Activated naive CD4-positive, alpha-beta T cell treated with anti-CD3 and anti-CD28 coated beads, Interleukin-2, amount 50 U/mL, for 24 hours (primary cell): Measurements from ENCODE around the gene FA2H.

Experiments
- H3K27ac Mint-ChIP-seq: one replicate; pipeline ENCODE4 v1.8.0; 2021; ENCODE audit warnings: mild to moderate bottlenecking, mixed read lengths
- H3K27me3 Mint-ChIP-seq: one replicate; pipeline ENCODE4 v1.8.0; 2021; ENCODE audit warnings: mixed read lengths
- H3K36me3 Mint-ChIP-seq: one replicate; pipeline ENCODE4 v1.8.0; 2021; ENCODE audit warnings: mixed read lengths
- H3K4me1 Mint-ChIP-seq: one replicate; pipeline ENCODE4 v1.8.0; 2021; ENCODE audit warnings: mixed read lengths
- H3K4me3 Mint-ChIP-seq: one replicate; pipeline ENCODE4 v1.8.0; 2021; ENCODE audit warnings: mild to moderate bottlenecking, mixed read lengths
- H3K9me3 Mint-ChIP-seq: one replicate; pipeline ENCODE4 v1.8.0; 2021; ENCODE audit warnings: mixed read lengths

Gene FA2H

DNA sequence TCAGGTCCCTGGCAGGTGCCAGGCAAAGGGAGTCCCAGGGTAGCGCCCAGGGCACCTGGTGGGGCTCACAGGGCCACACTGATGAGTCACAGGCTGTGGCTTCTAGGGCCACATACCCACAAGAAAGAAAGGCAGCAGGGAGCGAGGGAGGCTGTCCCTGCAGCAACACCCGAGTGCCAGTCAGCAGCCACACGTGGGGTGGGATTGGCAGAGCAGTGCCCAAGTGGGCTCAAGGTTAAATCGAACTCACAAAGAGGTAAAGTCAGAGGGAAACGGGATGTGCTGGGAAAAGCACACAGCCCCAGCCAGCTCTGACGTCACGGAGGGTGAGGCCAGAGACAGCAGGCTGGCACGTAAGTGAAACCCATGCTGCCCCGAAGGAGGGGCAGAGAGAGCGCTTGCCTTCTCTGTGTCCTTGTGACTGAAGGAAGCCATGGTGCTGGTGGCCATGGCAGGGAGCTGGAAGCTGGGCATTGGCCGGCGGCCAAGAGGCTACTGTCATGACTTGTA is 33.8 kb downstream of the FA2H start:
- Mint-ChIP-seq H3K27ac (no peak overlapping the region), H3K9me3 (no peaks in the 10 kb centered on the region), H3K27me3 (no peaks in the 10 kb centered on the region), H3K36me3 (no peaks in the 10 kb centered on the region), H3K4me3 (no peak overlapping the region), H3K4me1 (no peaks in the 10 kb centered on the region)

DNA sequence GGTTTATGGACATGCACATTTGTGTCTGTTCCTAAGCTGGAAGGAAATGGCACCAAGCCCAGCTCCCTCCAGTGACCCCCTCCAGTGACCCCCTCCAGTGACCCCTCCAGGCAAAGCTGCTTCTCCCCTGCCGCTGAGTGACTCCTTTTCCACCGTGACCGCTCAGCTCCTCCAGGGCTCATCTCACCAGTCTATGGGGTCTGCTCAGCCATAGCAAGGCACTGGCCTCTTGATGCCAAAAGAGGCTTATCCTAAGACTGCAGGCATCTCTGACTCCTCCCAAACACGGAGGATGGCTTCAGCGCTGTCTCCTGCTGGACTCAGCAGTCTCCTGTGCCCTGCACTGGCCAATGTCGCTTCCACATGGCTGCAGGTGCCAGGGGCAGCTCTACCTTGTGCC is 35.3 kb downstream of the FA2H start:
- no peaks in the 10 kb centered on the region for H3K4me1 Mint-ChIP-seq
- no peak overlapping the region for H3K4me3 Mint-ChIP-seq
- H3K9me3 Mint-ChIP-seq, result no peaks in the 10 kb centered on the region
- no peaks in the 10 kb centered on the region for H3K36me3 Mint-ChIP-seq
- H3K27me3 Mint-ChIP-seq, result no peaks in the 10 kb centered on the region
- no peak overlapping the region for H3K27ac Mint-ChIP-seq

DNA sequence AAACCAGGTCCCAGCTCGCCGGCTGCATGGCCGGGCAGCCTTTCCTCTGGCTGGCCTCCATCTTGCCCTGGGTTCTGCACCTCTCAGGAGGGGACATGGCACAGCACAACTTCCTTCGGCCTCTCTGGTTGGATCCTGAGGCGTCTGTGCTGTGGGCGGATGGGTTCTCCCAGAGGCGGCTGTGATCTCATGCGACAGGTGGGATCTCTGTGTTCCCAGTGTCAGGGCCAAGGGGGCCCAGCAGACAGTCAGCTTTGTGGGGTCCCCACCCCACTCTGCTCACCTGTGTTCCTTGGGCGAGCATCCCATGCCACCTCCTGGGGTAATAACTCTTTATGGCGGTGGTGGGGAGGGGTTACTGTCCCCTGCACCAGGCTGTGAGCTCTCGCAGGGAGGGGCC is 35.8 kb downstream of the FA2H start:
- no peak overlapping the region for H3K27ac Mint-ChIP-seq

DNA sequence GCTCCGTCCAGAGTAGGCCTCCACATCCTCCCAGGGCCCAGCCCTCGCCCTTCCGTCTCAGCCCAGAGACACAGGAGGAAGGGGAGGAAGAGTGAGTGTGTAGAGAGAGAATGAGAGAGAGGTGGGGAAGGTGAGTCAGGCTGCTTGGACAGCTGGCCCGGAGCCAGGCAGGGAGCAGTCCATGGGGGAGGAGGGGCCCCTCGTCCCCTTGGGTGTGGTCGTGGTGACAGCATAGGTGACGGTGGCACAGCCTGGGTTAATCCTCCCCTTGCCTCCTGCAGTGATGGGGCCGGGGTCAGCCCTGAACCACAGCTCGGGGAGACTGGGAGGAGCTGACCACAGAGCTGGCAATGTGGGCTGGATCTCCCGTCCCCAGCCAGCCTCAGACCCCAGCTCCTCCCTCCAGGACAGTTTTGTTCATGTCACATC is 36.5 kb downstream of the FA2H start:
- H3K36me3 Mint-ChIP-seq, result no peaks in the 10 kb centered on the region
- no peaks in the 10 kb centered on the region for H3K9me3 Mint-ChIP-seq
- no peaks in the 10 kb centered on the region for H3K4me1 Mint-ChIP-seq
- H3K27me3 Mint-ChIP-seq, result no peaks in the 10 kb centered on the region
- no peak overlapping the region for H3K27ac Mint-ChIP-seq
- H3K4me3 Mint-ChIP-seq, result no peak overlapping the region

More for the DNA sequence above, 35.8 kb downstream of the FA2H start:
- H3K4me1 Mint-ChIP-seq, result no peaks in the 10 kb centered on the region
- no peaks in the 10 kb centered on the region for H3K36me3 Mint-ChIP-seq
- H3K27me3 Mint-ChIP-seq, result no peaks in the 10 kb centered on the region
- H3K9me3 Mint-ChIP-seq, result no peaks in the 10 kb centered on the region
- no peak overlapping the region for H3K4me3 Mint-ChIP-seq

DNA sequence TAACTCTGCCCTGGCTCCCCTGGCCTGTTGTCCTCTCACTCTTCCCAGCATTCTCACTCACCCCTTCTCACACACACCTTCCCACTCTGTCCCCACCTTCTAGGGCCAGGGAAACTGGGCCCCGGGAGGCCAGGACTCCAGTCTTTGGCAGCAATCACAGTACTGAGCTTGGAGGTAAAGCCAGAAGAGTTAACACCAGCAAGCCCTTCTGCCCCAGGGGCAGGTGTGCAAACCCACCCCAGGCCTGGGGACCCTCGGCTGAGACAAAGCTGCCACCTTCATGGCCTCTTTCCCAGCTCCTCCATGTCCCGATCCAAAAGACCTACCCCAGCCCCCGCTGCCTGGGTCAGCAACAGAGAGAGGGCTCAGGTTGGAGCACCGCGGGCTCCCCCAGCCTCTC is 37.1 kb downstream of the FA2H start:
- no peak overlapping the region for H3K4me3 Mint-ChIP-seq
- H3K36me3 Mint-ChIP-seq, result no peaks in the 10 kb centered on the region
- no peaks in the 10 kb centered on the region for H3K9me3 Mint-ChIP-seq
- H3K27me3 Mint-ChIP-seq, result no peaks in the 10 kb centered on the region
- H3K4me1 Mint-ChIP-seq, result no peaks in the 10 kb centered on the region
- no peak overlapping the region for H3K27ac Mint-ChIP-seq

DNA sequence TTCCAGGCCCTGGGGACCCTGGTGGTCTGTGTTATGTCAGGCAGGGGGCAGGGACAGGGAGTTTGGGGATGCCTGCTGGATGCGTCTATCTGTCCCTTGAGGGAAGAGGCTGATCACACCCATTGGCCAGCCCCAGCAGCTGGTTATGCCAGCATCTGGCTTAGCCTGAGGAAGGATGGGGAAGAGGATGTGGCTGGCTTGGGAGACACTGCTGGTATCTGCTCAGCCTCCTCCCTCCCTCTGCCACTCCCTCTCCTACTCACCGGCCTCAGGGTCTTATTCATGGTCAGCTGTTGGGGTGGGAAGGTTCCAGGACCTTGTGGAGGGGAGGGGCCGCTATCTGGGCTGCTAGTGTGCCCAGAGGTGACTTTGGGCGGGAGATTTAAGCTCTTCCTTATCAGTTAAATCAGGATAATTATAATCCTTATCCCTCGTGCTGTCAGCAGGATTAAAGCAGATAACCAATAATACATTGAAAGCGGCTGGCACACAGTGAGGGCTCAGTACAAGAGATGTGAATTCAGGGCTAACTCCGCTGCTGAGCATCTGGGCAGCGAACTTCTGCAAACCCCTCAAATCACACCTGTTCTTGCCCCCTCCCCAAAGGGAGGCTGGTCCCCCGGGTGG is 38.0 kb downstream of the FA2H start:
- H3K27ac Mint-ChIP-seq, result no peak overlapping the region
- H3K27me3 Mint-ChIP-seq, result no peaks in the 10 kb centered on the region
- H3K4me3 Mint-ChIP-seq, result no peak overlapping the region
- H3K36me3 Mint-ChIP-seq, result no peaks in the 10 kb centered on the region
- no peaks in the 10 kb centered on the region for H3K4me1 Mint-ChIP-seq
- H3K9me3 Mint-ChIP-seq, result no peaks in the 10 kb centered on the region

DNA sequence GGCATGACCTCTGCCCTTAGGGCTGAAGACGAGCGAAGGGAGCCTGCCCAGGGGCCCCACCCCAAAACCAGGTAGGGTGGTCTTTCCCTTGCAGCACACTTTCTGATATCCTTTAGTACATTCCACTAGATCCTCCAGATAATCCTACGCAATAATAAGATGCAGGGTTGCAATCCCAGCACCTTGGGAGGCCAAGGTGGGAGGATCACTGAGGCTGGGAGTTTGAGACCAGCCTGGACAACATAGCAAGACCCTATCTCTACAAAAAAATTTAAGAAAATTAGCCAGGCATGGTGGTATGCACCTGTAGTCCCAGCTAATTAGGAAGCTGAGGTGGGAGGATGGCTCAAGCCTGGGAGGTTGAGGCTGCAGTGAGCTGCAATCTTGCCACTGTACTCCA is 39.1 kb downstream of the FA2H start:
- Mint-ChIP-seq H3K27ac (no peak overlapping the region), H3K9me3 (no peaks in the 10 kb centered on the region), H3K4me1 (no peaks in the 10 kb centered on the region), H3K4me3 (no peak overlapping the region), H3K36me3 (no peaks in the 10 kb centered on the region), H3K27me3 (no peaks in the 10 kb centered on the region)

DNA sequence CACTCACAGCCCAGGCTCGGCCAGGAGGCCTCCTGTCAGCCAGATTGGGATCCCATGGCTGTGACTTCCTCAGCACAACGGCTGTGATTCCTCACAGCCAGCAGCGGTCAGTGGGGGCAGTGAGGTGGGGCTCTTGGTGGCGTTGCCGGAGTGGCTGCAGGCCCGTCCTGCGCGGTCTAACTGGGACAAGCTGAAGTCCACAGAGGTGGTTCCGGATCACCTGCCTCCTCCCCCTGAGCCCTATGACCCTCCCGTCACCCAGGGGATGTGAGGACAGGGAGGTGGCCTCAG is 39.5 kb downstream of the FA2H start:
- no peaks in the 10 kb centered on the region for H3K36me3 Mint-ChIP-seq
- peaks cover 4% of the 10 kb centered on the region for H3K4me1 Mint-ChIP-seq
- no peaks in the 10 kb centered on the region for H3K27me3 Mint-ChIP-seq
- H3K9me3 Mint-ChIP-seq, result no peaks in the 10 kb centered on the region
- peak overlapping the region; percentile 57 for H3K27ac Mint-ChIP-seq
- no peak overlapping the region for H3K4me3 Mint-ChIP-seq

DNA sequence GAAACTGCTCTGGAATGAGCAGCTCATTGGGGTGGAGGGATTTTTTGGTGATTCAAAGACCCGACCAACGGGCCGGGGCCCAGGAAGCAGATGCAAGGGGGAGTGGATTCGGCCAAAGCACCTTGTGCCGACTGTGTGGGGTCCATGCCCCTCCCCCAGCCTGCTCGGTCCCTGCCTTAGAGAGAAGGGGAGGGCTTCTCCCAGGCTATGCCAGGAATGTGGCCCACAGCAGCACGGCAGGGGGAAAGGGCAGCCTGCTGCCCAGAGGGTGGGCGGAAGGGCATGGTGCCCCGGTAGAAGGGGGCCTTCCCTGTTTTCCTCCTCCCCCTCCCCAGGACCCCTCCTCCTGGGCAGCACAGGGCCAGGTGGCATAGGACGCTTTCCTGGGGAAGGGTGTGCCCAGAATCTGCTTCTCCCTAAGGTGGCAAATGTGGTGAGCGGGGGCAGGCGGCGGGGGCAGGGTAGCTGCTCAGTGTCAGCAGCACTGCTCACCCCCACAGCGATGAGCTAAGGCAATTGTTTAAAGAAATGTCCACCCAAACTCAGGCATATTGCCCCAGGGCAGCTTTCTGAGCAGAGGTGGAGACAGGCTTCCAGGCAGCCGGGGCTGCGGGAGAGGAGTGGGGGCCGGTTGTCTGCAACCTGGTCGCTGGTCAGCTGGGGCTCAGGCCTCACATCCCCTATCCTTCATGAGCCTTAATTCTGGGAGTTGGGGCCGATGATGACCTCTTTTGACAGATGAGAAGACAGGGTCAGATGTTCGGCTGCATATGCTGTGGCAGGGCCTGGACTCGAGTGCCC is 40.1 kb downstream of the FA2H start:
- H3K4me1 Mint-ChIP-seq, result peaks cover 8% of the 10 kb centered on the region
- H3K4me3 Mint-ChIP-seq, result no peak overlapping the region
- H3K27me3 Mint-ChIP-seq, result no peaks in the 10 kb centered on the region
- H3K9me3 Mint-ChIP-seq, result no peaks in the 10 kb centered on the region
- H3K36me3 Mint-ChIP-seq, result no peaks in the 10 kb centered on the region
- H3K27ac Mint-ChIP-seq, result peak overlapping the region; percentile 74

DNA sequence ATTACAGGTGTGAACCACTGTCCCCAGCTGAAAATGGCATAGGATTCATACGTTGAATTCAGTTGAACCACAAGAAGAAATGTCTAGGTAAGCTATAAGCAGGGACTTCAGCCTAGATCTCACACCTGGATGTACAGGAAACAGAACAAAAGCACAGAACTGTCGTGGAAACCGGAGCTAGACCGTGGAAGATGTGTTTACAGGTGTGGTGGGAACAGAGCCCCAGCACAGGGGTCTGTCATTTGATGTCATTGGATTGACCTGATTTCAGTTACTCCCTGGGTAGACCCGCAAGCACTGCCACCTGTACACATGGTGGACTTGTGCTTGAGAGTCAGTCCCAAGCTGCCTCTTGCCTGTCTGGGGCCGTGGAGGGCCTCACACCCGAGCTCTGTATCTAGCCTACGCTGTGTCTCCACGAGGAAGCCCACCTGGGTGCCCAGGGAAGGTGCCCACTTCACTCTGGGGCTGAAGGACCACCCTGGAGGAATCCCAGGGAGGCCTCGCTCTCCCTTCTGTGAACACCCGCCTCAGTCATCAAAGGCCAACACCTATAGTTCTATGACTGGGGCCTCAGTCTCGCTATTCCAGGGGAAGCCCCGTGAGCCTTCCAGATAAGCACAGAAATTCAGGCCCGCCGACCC is 41.8 kb downstream of the FA2H start:
- Mint-ChIP-seq H3K4me3 (no peak overlapping the region), H3K36me3 (no peaks in the 10 kb centered on the region), H3K27ac (no peak overlapping the region), H3K4me1 (peaks cover 10% of the 10 kb centered on the region), H3K27me3 (no peaks in the 10 kb centered on the region), H3K9me3 (no peaks in the 10 kb centered on the region)

DNA sequence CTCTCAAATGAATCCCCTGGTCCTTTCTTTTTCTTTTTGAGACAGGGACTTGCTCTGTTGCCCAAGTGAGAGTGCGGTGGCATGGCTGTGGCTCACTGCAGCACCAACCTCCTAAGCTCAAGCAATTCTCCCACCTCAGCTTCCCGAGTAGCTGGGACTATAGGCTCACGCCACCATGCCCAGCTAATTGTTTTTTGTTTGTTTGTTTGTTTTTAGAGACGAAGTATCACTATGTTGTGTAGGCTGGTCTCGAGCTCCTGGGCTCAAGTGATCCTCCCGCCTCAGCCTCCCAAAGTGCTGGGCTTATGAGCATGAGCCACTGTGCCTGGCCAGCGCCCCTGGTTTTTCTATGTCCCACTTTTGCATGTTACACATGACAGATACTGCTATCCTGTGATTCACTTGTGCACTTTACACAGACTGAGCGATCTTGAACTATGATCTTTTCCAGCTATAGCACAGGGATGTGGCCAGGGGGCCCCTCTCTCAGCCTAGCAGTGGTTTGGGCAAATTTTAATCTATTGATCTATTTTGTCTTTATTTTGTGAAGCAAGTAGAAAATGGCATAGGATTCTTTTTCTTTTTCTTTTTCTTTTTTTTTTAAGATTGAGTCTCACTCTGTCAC is 42.7 kb downstream of the FA2H start:
- peaks cover 10% of the 10 kb centered on the region for H3K4me1 Mint-ChIP-seq
- H3K9me3 Mint-ChIP-seq, result no peaks in the 10 kb centered on the region
- H3K27me3 Mint-ChIP-seq, result no peaks in the 10 kb centered on the region
- no peak overlapping the region for H3K4me3 Mint-ChIP-seq
- no peaks in the 10 kb centered on the region for H3K36me3 Mint-ChIP-seq
- no peak overlapping the region for H3K27ac Mint-ChIP-seq

DNA sequence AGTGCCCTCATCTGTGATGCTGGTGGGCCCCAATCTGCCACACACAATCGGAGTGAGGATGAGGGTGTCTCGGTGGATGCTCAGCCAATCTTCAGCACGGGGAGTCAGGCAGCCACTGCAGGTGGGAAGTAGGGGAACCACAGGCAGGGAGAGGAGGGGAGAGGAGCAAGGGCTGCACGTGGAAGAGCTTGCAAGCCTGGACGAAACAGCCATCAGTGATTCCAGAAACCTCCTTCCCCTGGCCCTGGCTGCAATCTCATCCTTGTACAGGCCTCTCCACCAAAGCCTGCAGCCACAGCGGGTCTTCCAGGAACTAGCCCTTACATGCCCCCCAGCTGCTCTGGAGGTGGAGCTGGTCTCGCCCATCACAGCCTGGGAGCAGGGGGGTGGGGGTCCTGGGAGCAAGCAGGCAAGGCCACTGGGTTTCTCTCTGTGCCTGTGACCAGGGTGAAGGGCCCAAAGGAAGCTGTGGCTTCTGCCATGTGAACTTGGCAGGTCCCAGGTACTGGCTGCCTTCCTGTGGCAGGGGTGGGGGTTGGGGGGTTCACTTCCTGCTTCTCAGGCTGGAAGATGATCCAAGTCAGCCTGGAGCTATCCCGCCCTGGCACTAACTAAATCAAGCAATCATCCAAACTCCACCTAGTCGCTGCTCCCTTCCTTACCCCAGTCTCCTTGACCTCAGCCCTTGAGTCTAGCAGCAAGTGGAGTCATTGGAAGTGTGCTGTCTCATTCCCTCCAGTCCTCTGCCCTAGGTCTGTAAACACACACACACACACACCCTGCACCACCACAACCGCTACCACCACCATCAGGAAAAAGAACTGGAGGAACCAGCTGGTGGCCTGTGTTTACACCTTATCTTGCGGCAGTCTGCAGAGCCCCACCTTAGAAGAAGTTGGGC is 44.6 kb downstream of the FA2H start:
- Mint-ChIP-seq H3K27ac (no peak overlapping the region), H3K4me1 (peaks cover 10% of the 10 kb centered on the region), H3K4me3 (no peak overlapping the region), H3K9me3 (no peaks in the 10 kb centered on the region), H3K27me3 (no peaks in the 10 kb centered on the region), H3K36me3 (peaks cover 3% of the 10 kb centered on the region)

DNA sequence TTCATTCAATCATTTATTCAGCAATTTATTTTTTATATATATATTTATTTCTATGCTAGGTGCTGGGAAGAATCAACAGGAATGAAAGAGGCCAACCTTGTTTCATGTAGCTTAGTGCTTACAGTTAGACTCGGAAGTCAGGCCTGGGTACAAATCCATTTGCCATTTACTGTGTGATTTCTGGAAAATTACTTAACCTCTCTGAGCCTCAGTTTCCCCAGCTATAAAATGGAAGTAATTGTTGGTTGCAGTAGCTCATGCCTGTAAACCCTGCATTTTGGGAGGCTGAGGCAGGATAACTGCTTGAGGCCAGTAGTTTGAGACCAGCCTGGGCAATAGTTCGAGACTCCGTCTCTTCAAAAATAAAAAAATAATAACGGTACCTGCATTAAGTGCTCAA is 46.7 kb downstream of the FA2H start:
- Mint-ChIP-seq H3K36me3 (peaks cover 3% of the 10 kb centered on the region), H3K27me3 (no peaks in the 10 kb centered on the region), H3K4me1 (peaks cover 10% of the 10 kb centered on the region), H3K9me3 (no peaks in the 10 kb centered on the region), H3K27ac (no peak overlapping the region), H3K4me3 (no peak overlapping the region)

DNA sequence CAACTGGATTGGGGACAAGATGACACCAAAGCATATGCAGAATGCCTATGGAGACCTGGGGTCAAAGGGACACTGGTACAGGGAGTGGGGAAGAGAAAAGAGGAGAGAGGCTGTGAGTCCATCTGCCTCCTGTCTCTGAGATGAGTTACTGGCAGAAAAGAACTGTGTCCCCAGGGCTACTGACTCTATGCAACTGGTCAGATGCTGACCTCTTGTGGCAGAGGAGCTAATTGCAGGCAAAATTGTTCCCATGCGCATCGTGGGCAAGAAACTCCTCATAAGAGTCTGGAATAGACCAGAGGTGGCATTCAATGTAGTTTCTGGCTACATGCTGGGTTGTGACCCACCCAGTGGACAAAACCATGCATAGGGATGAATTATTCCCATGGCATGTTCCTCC is 47.9 kb downstream of the FA2H start:
- Mint-ChIP-seq H3K36me3 (peaks cover 3% of the 10 kb centered on the region), H3K27me3 (no peaks in the 10 kb centered on the region), H3K27ac (no peak overlapping the region)

More for the DNA sequence above, 47.9 kb downstream of the FA2H start:
- Mint-ChIP-seq H3K4me3 (no peak overlapping the region), H3K9me3 (no peaks in the 10 kb centered on the region), H3K4me1 (peaks cover 10% of the 10 kb centered on the region)
